Skeletal muscle satellite cell (primary cell): ENCODE results near the gene FOXF1.
A peak's percentile ranks its signal among the peaks of the same experiment; 100 is the strongest.

ENCODE experiments used
- H3K27me3 ChIP-seq: 2 replicates; pipeline ENCODE4 v1.7.0; 2013; ENCODE audit warnings: low read length; ENCODE audit not compliant: control insufficient read depth, insufficient read depth
- H3K36me3 ChIP-seq: 2 replicates; pipeline ENCODE4 v1.7.0; 2013; ENCODE audit warnings: mild to moderate bottlenecking, control low read depth, low read length; ENCODE audit not compliant: insufficient read depth
- H3K4me1 ChIP-seq: 2 replicates; pipeline ENCODE4 v1.7.0; 2013; ENCODE audit warnings: low read length; ENCODE audit not compliant: control insufficient read depth, insufficient read depth
- H3K4me2 ChIP-seq: 2 replicates; pipeline ENCODE4 v1.7.0; 2013; ENCODE audit warnings: mild to moderate bottlenecking, low read length
- H3K4me3 ChIP-seq: 2 replicates; pipeline ENCODE4 v1.7.0; 2013; ENCODE audit warnings: low read length
- H3K9ac ChIP-seq: 2 replicates; pipeline ENCODE4 v1.7.0; 2013; ENCODE audit warnings: mild to moderate bottlenecking, low read depth, low read length, moderate library complexity
- H3K9me3 ChIP-seq: replicated peaks from 2 replicates; pipeline ENCODE4 v1.7.0; 2013; ENCODE audit warnings: mild to moderate bottlenecking, control low read depth, low read length

FOXF1 gene

GRCh38 chr16:86555704-86556075, 45.4 kb downstream of the FOXF1 start:
- Histone ChIP-seq H3K9ac (peak overlapping the region; percentile 94), H3K36me3 (peaks cover 12% of the 10 kb centered on the region), H3K4me2 (peak overlapping the region; percentile 95), H3K27me3 (no peaks in the 10 kb centered on the region), H3K4me1 (peaks cover 15% of the 10 kb centered on the region), H3K9me3 (no peaks in the 10 kb centered on the region), H3K4me3 (peak overlapping the region; percentile 93)

- Histone ChIP-seq H3K4me1 (peaks cover 15% of the 10 kb centered on the region), H3K9ac (no peak overlapping the region), H3K4me2 (no peak overlapping the region), H3K9me3 (no peaks in the 10 kb centered on the region), H3K4me3 (no peak overlapping the region), H3K27me3 (no peaks in the 10 kb centered on the region), H3K36me3 (peaks cover 3% of the 10 kb centered on the region)
Measured at GRCh38 chr16:86556576-86556975, 46.2 kb downstream of the FOXF1 start.

- H3K9ac ChIP-seq: no peak overlapping the region
- H3K36me3 ChIP-seq: no peaks in the 10 kb centered on the region
- H3K9me3 ChIP-seq: no peaks in the 10 kb centered on the region
- H3K4me1 ChIP-seq: peaks cover 15% of the 10 kb centered on the region
- no peaks in the 10 kb centered on the region for H3K27me3 ChIP-seq
- no peak overlapping the region for H3K4me3 ChIP-seq
- H3K4me2 ChIP-seq: no peak overlapping the region
Measured at GRCh38 chr16:86557587-86557986, 47.3 kb downstream of the FOXF1 start.

- no peaks in the 10 kb centered on the region for H3K9me3 ChIP-seq
- H3K27me3 ChIP-seq: no peaks in the 10 kb centered on the region
- H3K36me3 ChIP-seq: no peaks in the 10 kb centered on the region
- peaks cover 20% of the 10 kb centered on the region for H3K4me1 ChIP-seq
- H3K4me2 ChIP-seq: no peak overlapping the region
- no peak overlapping the region for H3K9ac ChIP-seq
- no peak overlapping the region for H3K4me3 ChIP-seq
Measured at GRCh38 chr16:86558355-86559193, 48.2 kb downstream of the FOXF1 start.

- H3K4me3 ChIP-seq: no peak overlapping the region
- no peak overlapping the region for H3K4me2 ChIP-seq
- peaks cover 25% of the 10 kb centered on the region for H3K4me1 ChIP-seq
- no peaks in the 10 kb centered on the region for H3K27me3 ChIP-seq
- H3K9me3 ChIP-seq: no peaks in the 10 kb centered on the region
- no peaks in the 10 kb centered on the region for H3K36me3 ChIP-seq
- H3K9ac ChIP-seq: no peak overlapping the region
Measured at GRCh38 chr16:86559802-86560305, 49.5 kb downstream of the FOXF1 start.

GRCh38 chr16:86562356-86562755, 52.0 kb downstream of the FOXF1 start:
- no peaks in the 10 kb centered on the region for H3K36me3 ChIP-seq
- H3K27me3 ChIP-seq: no peaks in the 10 kb centered on the region
- peaks cover 29% of the 10 kb centered on the region for H3K4me1 ChIP-seq
- no peak overlapping the region for H3K9ac ChIP-seq
- H3K9me3 ChIP-seq: no peaks in the 10 kb centered on the region
- H3K4me2 ChIP-seq: no peak overlapping the region
- no peak overlapping the region for H3K4me3 ChIP-seq

GRCh38 chr16:86563469-86564345, 53.4 kb downstream of the FOXF1 start:
- H3K9ac ChIP-seq: peak overlapping the region; percentile 98
- H3K9me3 ChIP-seq: no peaks in the 10 kb centered on the region
- peak overlapping the region; percentile 91 for H3K4me2 ChIP-seq
- no peaks in the 10 kb centered on the region for H3K27me3 ChIP-seq
- H3K4me1 ChIP-seq: peaks cover 29% of the 10 kb centered on the region
- peak overlapping the region; percentile 90 for H3K4me3 ChIP-seq
- peaks cover 3% of the 10 kb centered on the region for H3K36me3 ChIP-seq
